ENCODE results near the gene GLT8D1. TPM values are rescaled to one million over a fixed set of nuclear protein-coding genes. Genes with fewer than 3 reads are reported as not detected.

GLT8D1 gene
- total and polyA plus RNA-seq, 9 of the 15 experiments (the other 6 are each of a cell fraction or from before 2014, with no cell fraction given), result 14.1 to 65.9 (median 33.7) TPM

DNA sequence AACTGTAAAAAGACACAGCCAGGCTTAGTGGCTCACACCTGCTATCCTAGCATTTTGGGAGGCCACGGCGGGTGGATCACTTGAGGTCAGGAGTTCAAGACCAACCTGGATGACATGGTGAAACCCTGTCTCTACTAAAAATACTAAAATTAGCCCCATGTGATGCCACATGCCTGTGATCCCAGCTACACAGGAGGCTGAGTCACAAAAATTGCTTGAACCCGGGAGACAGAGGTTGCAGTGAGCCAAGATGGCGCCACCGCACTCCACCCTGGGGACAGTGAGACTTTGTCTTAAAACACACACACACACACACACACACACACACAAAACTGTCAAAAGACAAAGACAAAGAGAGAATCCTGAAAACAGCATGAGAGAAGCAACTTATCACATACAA lies 18.3 kb upstream of the GLT8D1 start (continued):
- TF ChIP-seq PTTG1 (tag; IDR thresholded peaks at IDR 0.05; ENCODE audit: low read depth) (no peak), ZNF197 (CRISPR knock-in tag; IDR thresholded peaks at IDR 0.05; ENCODE audit: low read depth) (no peak), NR2C2 (CRISPR knock-in tag; IDR thresholded peaks at IDR 0.05) (no peak), NR2C2 (tag; IDR thresholded peaks at IDR 0.05) (no peak), BRD9 (IDR thresholded peaks at IDR 0.05; ENCODE audit: low read depth, partially characterized antibody) (no peak), ZBTB1 (CRISPR knock-in tag; IDR thresholded peaks at IDR 0.05; ENCODE audit: borderline replicate concordance, low read depth) (no peak)

DNA sequence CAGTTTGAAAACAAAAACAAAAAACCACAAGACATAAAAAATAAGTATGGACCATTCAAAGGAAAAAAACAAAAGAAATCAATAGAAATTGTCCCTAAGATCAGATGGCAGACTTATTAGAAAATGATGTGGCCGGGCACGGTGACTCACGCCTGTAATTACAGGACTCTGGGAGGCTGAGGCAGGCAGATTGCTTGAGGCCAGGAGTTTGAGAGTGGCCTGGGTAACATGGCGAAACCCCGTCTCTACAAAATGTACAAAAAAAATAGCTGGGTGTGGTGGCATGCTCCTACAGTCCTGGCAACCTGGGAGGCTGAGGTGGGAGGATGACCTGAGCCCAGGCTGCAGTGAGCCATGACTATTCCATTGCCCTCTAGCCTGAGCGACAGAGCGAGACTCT lies 16.9 kb upstream of the GLT8D1 start:
- in situ Hi-C loops (cut with MboI) (no loop called here), intact Hi-C loops (cut with micrococcal nuclease) (no loop called here)
- no peaks in the 10 kb centered on the region for H3K4me1 ChIP-seq (replicated peaks in 1 of 2; ENCODE audit: control insufficient read depth in 2 of 2, insufficient read depth in 2 of 2, low read length in 2 of 2)
- H3K4me3 ChIP-seq, result no peak overlapping the region
- no peak overlapping the region for H3K9ac ChIP-seq (ENCODE audit: insufficient read depth in 1 of 2, low read depth in 2 of 2, low read length in 2 of 2)
- 88% methylated on average over 4 of the region's 7 CpGs for WGBS (ENCODE audit: insufficient coverage, low coverage, missing lambda C conversion rate)
- no peak for FAIRE-seq
- no peaks in the 10 kb centered on the region for H4K20me1 ChIP-seq (replicated peaks; ENCODE audit: control insufficient read depth, insufficient read depth, low read length)
- ATAC-seq, result no peak
- H2AFZ ChIP-seq (ENCODE audit: low read depth, low read length), result no peak overlapping the region
- no peak overlapping the region for H3K4me2 ChIP-seq (ENCODE audit: insufficient read depth, low read length)
- CTCF ChIA-PET (ENCODE audit: low intra/inter-chr PET ratio), result no interaction called here
- H3K27me3 ChIP-seq (ENCODE audit: control insufficient read depth in 2 of 2, insufficient read depth in 2 of 2, low read length in 2 of 2), result no peaks in the 10 kb centered on the region
- no peaks in the 10 kb centered on the region for H3K9me3 ChIP-seq (replicated peaks; ENCODE audit: control insufficient read depth, insufficient read depth, low read depth, low read length)
- no peak overlapping the region for H3K27ac ChIP-seq (ENCODE audit: extremely low read depth, low read depth, low read length)
- no peaks in the 10 kb centered on the region for H3K36me3 ChIP-seq (ENCODE audit: control insufficient read depth, insufficient read depth, low read length)
- DNase-seq (ENCODE audit: extremely low read depth in 1 of 4, low spot score in 3 of 4), result no peak
- POLR2A ChIA-PET, result no interaction called here
- BruUV-seq (replicated peaks), result no TSS peak
- H3K79me2 ChIP-seq (ENCODE audit: control insufficient read depth, insufficient read depth, low read length), result no peaks in the 10 kb centered on the region
- no peaks in the 10 kb centered on the region for H3K9me1 ChIP-seq (ENCODE audit: control insufficient read depth, insufficient read depth, low read length)
- TF ChIP-seq CEBPB (tag; IDR thresholded peaks at IDR 0.05) (no peak), ZNF76 (CRISPR knock-in tag; IDR thresholded peaks at IDR 0.05; ENCODE audit: borderline replicate concordance) (no peak), CBX3 (IDR thresholded peaks at IDR 0.05; ENCODE audit: borderline replicate concordance in 1 of 2, low read length in 2 of 2) (no peak), HSF4 (CRISPR knock-in tag; IDR thresholded peaks at IDR 0.05; ENCODE audit: borderline replicate concordance) (no peak), KHSRP (IDR thresholded peaks at IDR 0.05) (no peak), BCL6 (CRISPR knock-in tag; IDR thresholded peaks at IDR 0.05) (no peak), HDAC1 (IDR thresholded peaks at IDR 0.05) (no peak), ZFP36 (IDR thresholded peaks at IDR 0.05; ENCODE audit: low read depth, low read length, partially characterized antibody) (no peak), U2AF2 (optimal IDR thresholded peaks at IDR 0.05; ENCODE audit: low read depth, low read length) (no peak), EP400 (IDR thresholded peaks at IDR 0.05) (no peak), TCF3 (CRISPR knock-in tag; IDR thresholded peaks at IDR 0.05) (no peak)
- TF ChIP-seq, protein P1, sequence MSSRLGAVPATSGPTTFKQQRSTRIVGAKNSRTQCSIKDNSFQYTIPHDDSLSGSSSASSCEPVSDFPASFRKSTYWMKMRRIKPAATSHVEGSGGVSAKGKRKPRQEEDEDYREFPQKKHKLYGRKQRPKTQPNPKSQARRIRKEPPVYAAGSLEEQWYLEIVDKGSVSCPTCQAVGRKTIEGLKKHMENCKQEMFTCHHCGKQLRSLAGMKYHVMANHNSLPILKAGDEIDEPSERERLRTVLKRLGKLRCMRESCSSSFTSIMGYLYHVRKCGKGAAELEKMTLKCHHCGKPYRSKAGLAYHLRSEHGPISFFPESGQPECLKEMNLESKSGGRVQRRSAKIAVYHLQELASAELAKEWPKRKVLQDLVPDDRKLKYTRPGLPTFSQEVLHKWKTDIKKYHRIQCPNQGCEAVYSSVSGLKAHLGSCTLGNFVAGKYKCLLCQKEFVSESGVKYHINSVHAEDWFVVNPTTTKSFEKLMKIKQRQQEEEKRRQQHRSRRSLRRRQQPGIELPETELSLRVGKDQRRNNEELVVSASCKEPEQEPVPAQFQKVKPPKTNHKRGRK (tag; IDR thresholded peaks at IDR 0.05), result no peak
- TF ChIP-seq, protein P2, sequence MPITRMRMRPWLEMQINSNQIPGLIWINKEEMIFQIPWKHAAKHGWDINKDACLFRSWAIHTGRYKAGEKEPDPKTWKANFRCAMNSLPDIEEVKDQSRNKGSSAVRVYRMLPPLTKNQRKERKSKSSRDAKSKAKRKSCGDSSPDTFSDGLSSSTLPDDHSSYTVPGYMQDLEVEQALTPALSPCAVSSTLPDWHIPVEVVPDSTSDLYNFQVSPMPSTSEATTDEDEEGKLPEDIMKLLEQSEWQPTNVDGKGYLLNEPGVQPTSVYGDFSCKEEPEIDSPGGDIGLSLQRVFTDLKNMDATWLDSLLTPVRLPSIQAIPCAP (CRISPR knock-in tag; IDR thresholded peaks at IDR 0.05; ENCODE audit: borderline replicate concordance), result no peak
